Measurements from ENCODE around the gene CAMKMT. TPM values are rescaled to one million over a fixed set of nuclear protein-coding genes. Genes with fewer than 3 reads are reported as not detected.

CAMKMT gene
- total and polyA plus RNA-seq, 8 donors: 8.3 to 17.5 (median 11.5) TPM

GRCh38 chr2:44598330-44599119 is 236.8 kb downstream of the CAMKMT start:
- intact Hi-C loops (cut with DNase I): no loop called here
- Histone ChIP-seq H3K27me3 (no peaks in the 10 kb centered on the region), H3K27ac (no peak overlapping the region), H3K4me3 (no peak overlapping the region), H3K4me1 (no peaks in the 10 kb centered on the region), H3K9me3 (no peaks in the 10 kb centered on the region), H3K36me3 (no peaks in the 10 kb centered on the region)
- ATAC-seq (peak; percentile 41), DNase-seq (no peak)
- TF ChIP-seq CTCF (IDR thresholded peaks at IDR 0.05): no peak

- no peaks in the 10 kb centered on the region for H3K36me3 ChIP-seq
- DNase-seq (no peak), ATAC-seq (no peak)
- TF ChIP-seq CTCF (IDR thresholded peaks at IDR 0.05): no peak
- no peaks in the 10 kb centered on the region for H3K4me1 ChIP-seq
- no peak overlapping the region for H3K4me3 ChIP-seq
- no peak overlapping the region for H3K27ac ChIP-seq
- H3K27me3 ChIP-seq: no peaks in the 10 kb centered on the region
- intact Hi-C loops (cut with DNase I): no loop called here
- no peaks in the 10 kb centered on the region for H3K9me3 ChIP-seq
These were observed 237.4 kb downstream of the CAMKMT start for GRCh38 chr2:44599130-44599529.

GRCh38 chr2:44602446-44602845 is 240.7 kb downstream of the CAMKMT start:
- no peaks in the 10 kb centered on the region for H3K36me3 ChIP-seq
- H3K4me3 ChIP-seq: no peak overlapping the region
- no peak for DNase-seq
- intact Hi-C loops (cut with DNase I): no loop called here
- no peaks in the 10 kb centered on the region for H3K27me3 ChIP-seq
- H3K9me3 ChIP-seq: no peaks in the 10 kb centered on the region
- H3K27ac ChIP-seq: no peak overlapping the region
- ATAC-seq: no peak
- no peak for TF ChIP-seq CTCF (IDR thresholded peaks at IDR 0.05)
- no peaks in the 10 kb centered on the region for H3K4me1 ChIP-seq

GRCh38 chr2:44605511-44605910 is 243.8 kb downstream of the CAMKMT start:
- Histone ChIP-seq H3K27ac (no peak overlapping the region), H3K4me1 (no peaks in the 10 kb centered on the region), H3K9me3 (no peaks in the 10 kb centered on the region), H3K36me3 (no peaks in the 10 kb centered on the region), H3K4me3 (no peak overlapping the region), H3K27me3 (no peaks in the 10 kb centered on the region)
- ATAC-seq: no peak
- no peak for DNase-seq
- TF ChIP-seq CTCF (IDR thresholded peaks at IDR 0.05): no peak
- intact Hi-C loops (cut with DNase I): no loop called here

- Histone ChIP-seq H3K9me3 (peaks cover 0 to 3% of the 10 kb centered on the region in 2 donors), H3K27ac (no peak overlapping the region), H3K4me3 (no peak overlapping the region), H3K36me3 (no peaks in the 10 kb centered on the region), H3K4me1 (no peaks in the 10 kb centered on the region), H3K27me3 (no peaks in the 10 kb centered on the region)
- TF ChIP-seq CTCF (IDR thresholded peaks at IDR 0.05): no peak
- ATAC-seq (no peak), DNase-seq (no peak)
- intact Hi-C loops (cut with DNase I): no loop called here
These were observed 250.5 kb downstream of the CAMKMT start for GRCh38 chr2:44612276-44612675.
